Body of pancreas (tissue), 4 donors: ENCODE results near the gene PARP11. TPM values are rescaled to one million over a fixed set of nuclear protein-coding genes. Genes with fewer than 3 reads are reported as not detected.

Source experiments
- ATAC-seq: fragments of 150-250 bp; one replicate; pipeline ENCODE4 v1.9.1; 2016
- DNase-seq, 4 donors: peaks; one replicate each; pipeline ENCODE4 v3.0.0-alpha.2; 2019
- H3K27ac ChIP-seq, 4 donors: fragments of 200-600 bp; sonication (generic); 1 replicate in 3 of 4; 2 replicates in 1 of 4; pipeline versions ENCODE4 v1.5.1 to v1.6.1; 2016 to 2019; ENCODE audit warnings: mild to moderate bottlenecking in 1 of 4, mixed read lengths in 1 of 4, moderate library complexity in 1 of 4
- H3K27me3 ChIP-seq, 2 donors: fragments of 200-600 bp; sonication (generic); one replicate each; pipeline ENCODE4 v1.6.0; 2016; ENCODE audit warnings: mild to moderate bottlenecking in 1 of 2
- H3K36me3 ChIP-seq, 2 donors: fragments of 200-600 bp; sonication (generic); replicated peaks in 1 of 2; 2 replicates each; pipeline ENCODE4 v1.5.1; 2016; ENCODE audit warnings: low read depth in 2 of 2; ENCODE audit not compliant: insufficient read depth in 1 of 2
- H3K4me1 ChIP-seq: fragments of 200-600 bp; sonication (generic); one replicate; pipeline ENCODE4 v1.6.0; 2016
- H3K4me3 ChIP-seq, 2 donors: fragments of 200-600 bp; sonication (generic); 1 replicate in 1 of 2; 2 replicates in 1 of 2; pipeline ENCODE4 v1.5.1; 2016 to 2019
- H3K9me3 ChIP-seq, 3 donors: fragments of 200-600 bp; sonication (generic); 1 replicate in 2 of 3; 2 replicates in 1 of 3; pipeline ENCODE4 v1.5.1; 2016
- CTCF ChIP-seq, 7 experiments: fragments of 450-650 bp in 4 of 7; fragments of 200-600 bp in 3 of 7; sonication (generic) in 3 of 7; IDR thresholded peaks; one replicate each; pipeline ENCODE4 v1.5.1; 2016 to 2019; ENCODE audit warnings: antibody characterized with exemption in 7 of 7
- POLR2A ChIP-seq, 3 donors: fragments of 450-650 bp; IDR thresholded peaks; one replicate each; pipeline ENCODE4 v1.6.1; 2016; ENCODE audit warnings: antibody characterized with exemption in 3 of 3, mild to moderate bottlenecking in 2 of 3
- WGBS, 2 donors: methylation state at CpG; one replicate each; pipeline ENCODE4 v1.1.5; 2017; 5-methylcytosine and 5-hydroxymethylcytosine counted together
- intact Hi-C: fragments of 100-400 bp; cut with DNase I; formaldehyde crosslinking; loops from one replicate; pipeline ENCODE4 v1.15.1; 2023
- total RNA-seq, 2 donors: library from RNA; depleted of rRNA; stranded (reverse); fragments of >200 nt; gene quantifications; one replicate each; pipeline ENCODE4 v1.1.0, GENCODE V29; 2016

The PARP11 gene
- total RNA-seq, 2 donors from 2014 or later = 2.3 to 3.3 TPM

GRCh38 chr12:3810016-3810370 is 63.2 kb downstream of the PARP11 start:
- no peaks in the 10 kb centered on the region for H3K4me1 ChIP-seq
- no peaks in the 10 kb centered on the region for H3K9me3 ChIP-seq
- 93 to 94% methylated on average over 5 of the region's 5 CpGs for WGBS, 2 donors
- ATAC-seq = no peak
- TF ChIP-seq CTCF (IDR thresholded peaks at IDR 0.05) = no peak
- TF ChIP-seq POLR2A (IDR thresholded peaks at IDR 0.05) = no peak
- intact Hi-C loops = no loop called here
- H3K36me3 ChIP-seq = peaks cover 0 to 1% of the 10 kb centered on the region in 2 donors
- no peak overlapping the region for H3K4me3 ChIP-seq
- no peaks in the 10 kb centered on the region for H3K27me3 ChIP-seq
- no peak overlapping the region for H3K27ac ChIP-seq
- no peak for DNase-seq

GRCh38 chr12:3809357-3810015 is 63.7 kb downstream of the PARP11 start:
- Histone ChIP-seq H3K27me3 (no peaks in the 10 kb centered on the region), H3K4me3 (no peak overlapping the region), H3K36me3 (peaks cover 0 to 1% of the 10 kb centered on the region in 2 donors), H3K4me1 (no peaks in the 10 kb centered on the region), H3K9me3 (no peaks in the 10 kb centered on the region), H3K27ac (no peak overlapping the region)
- 63 to 80% methylated on average over 6 of the region's 6 CpGs for WGBS, 2 donors
- no peak for TF ChIP-seq POLR2A (IDR thresholded peaks at IDR 0.05)
- no peak for TF ChIP-seq CTCF (IDR thresholded peaks at IDR 0.05)
- ATAC-seq = no peak
- intact Hi-C loops = no loop called here
- DNase-seq = no peak

GRCh38 chr12:3805077-3805476 is 68.1 kb downstream of the PARP11 start:
- no peak for DNase-seq
- Histone ChIP-seq H3K27me3 (no peaks in the 10 kb centered on the region), H3K4me1 (no peaks in the 10 kb centered on the region), H3K36me3 (no peaks in the 10 kb centered on the region), H3K4me3 (no peak overlapping the region), H3K27ac (no peak overlapping the region), H3K9me3 (no peaks in the 10 kb centered on the region)
- 77 to 92% methylated on average over 1 of the region's 1 CpG for WGBS, 2 donors
- TF ChIP-seq CTCF (IDR thresholded peaks at IDR 0.05) = no peak
- no peak for TF ChIP-seq POLR2A (IDR thresholded peaks at IDR 0.05)
- intact Hi-C loops = no loop called here
- no peak for ATAC-seq

GRCh38 chr12:3803865-3804472 is 69.2 kb downstream of the PARP11 start:
- Histone ChIP-seq H3K9me3 (no peaks in the 10 kb centered on the region), H3K4me3 (no peak overlapping the region), H3K36me3 (no peaks in the 10 kb centered on the region), H3K27me3 (no peaks in the 10 kb centered on the region), H3K27ac (no peak overlapping the region), H3K4me1 (no peaks in the 10 kb centered on the region)
- intact Hi-C loops = no loop called here
- ATAC-seq (peak; percentile 74), DNase-seq (peak; percentile 78 to 86 (median 82))
- WGBS, 2 donors = 34 to 35% methylated on average over 14 of the region's 14 CpGs
- TF ChIP-seq CTCF (IDR thresholded peaks at IDR 0.05) = peak; percentile 70 to 82 (median 76)
- no peak for TF ChIP-seq POLR2A (IDR thresholded peaks at IDR 0.05)

GRCh38 chr12:3802721-3803120 is 70.5 kb downstream of the PARP11 start:
- TF ChIP-seq CTCF (IDR thresholded peaks at IDR 0.05) = no peak
- TF ChIP-seq POLR2A (IDR thresholded peaks at IDR 0.05) = no peak
- H3K27ac ChIP-seq = no peak overlapping the region
- 56 to 59% methylated on average over 5 of the region's 5 CpGs for WGBS, 2 donors
- ATAC-seq = no peak
- DNase-seq = no peak
- H3K9me3 ChIP-seq = no peaks in the 10 kb centered on the region
- no peaks in the 10 kb centered on the region for H3K36me3 ChIP-seq
- intact Hi-C loops = no loop called here
- H3K4me1 ChIP-seq = no peaks in the 10 kb centered on the region
- H3K4me3 ChIP-seq = no peak overlapping the region
- H3K27me3 ChIP-seq = no peaks in the 10 kb centered on the region
